Measurements from ENCODE around the gene RELT.
"Not testable (repeated sequence)": the region's sequence is repeated elsewhere in the genome, so short reads cannot be mapped to it uniquely, and the experiment has no call there.

Gene RELT

DNA sequence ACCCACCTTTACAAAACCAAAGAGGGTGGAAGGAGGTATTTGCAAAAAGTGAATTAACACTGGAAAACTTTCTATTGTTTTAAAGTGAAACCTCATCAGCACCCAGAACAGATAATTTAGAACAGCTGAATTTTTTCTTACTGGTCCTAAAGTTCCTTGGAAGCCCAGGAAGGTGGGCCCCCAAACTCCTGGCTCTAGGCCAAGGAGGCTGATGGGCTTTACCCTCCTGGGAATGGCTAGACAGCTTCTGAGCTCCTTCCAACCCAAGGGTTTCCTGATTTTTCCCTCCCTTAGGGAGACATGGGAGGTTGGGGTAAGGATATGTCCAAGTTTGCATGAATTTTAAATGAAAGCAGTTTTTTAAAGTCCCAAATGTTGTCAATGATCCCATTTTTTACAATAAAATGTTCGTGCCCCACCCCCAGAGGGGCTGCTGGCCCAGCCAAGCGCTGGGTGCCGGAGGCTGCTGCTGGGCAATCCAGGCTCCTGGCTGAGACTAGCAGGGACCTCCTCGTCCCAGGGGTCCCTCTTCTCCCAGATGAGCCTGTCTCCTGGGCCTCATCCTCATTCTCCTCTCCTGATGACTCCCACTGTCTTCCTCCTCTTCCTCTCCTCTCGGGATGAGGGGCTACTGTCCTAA lies 28.4 kb downstream of the RELT start:
- no peak for DNase-seq

GRCh38 chr11:73405146-73405510 lies 28.9 kb downstream of the RELT start:
- no peak for DNase-seq

DNA sequence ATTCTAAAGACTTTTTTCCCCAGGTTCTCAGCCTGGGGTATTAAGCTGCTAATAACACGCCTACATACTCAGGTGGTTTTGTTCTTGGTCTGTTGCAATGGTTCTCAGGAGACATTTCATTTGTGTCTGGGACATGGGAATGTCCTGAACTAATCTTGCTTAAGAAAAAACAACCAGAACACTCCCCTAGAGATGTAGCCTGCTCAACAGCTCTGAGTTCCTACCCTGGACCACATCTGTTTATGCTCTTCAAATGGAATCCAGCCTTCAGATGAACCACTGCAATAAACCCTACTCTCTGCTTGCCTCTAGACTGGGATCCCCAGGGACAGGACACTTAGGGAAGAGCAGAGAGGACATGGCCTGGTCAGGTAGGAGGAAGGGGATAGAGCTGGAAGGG lies 29.9 kb downstream of the RELT start:
- no peak for DNase-seq

DNA sequence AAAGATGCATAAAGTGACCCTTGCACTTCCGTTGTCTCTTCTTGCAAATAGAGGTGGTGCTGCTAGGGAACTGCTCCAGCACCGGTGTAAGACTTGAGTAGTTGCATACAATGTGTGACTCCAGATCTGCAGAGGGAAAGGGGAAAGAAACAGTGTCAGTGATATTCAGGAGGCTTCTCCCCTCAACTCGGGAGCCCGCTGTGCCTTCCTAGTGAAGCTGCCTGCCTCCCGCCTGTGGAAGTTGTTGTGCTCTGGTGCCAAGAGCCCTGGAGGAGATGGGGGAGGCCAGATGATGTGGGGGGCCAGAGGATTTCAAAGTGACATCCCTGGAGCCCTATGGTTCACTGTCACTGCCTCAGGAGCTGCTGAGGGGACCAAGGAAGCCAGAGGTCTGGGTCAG lies 30.4 kb downstream of the RELT start:
- no peak for DNase-seq

DNA sequence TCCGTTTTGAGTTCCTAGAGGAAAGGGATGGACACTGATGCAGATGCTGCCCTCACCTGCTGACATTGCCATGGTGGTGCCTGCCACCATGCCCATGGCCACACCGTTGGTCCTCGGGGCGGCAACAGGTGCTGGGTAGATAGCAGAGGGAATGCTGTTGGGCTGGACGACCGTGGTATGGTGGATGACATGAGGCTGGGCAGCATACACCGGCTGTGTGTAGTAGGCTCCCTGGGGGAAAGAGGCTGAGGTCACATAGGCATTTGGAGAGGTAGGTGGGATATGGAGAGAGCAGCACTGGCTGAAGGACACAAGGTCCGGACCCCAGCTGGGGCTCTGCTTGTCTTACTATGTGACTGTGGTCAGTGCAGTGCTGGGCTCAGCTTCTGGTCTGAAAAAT lies 33.2 kb downstream of the RELT start:
- DNase-seq: no peak

DNA sequence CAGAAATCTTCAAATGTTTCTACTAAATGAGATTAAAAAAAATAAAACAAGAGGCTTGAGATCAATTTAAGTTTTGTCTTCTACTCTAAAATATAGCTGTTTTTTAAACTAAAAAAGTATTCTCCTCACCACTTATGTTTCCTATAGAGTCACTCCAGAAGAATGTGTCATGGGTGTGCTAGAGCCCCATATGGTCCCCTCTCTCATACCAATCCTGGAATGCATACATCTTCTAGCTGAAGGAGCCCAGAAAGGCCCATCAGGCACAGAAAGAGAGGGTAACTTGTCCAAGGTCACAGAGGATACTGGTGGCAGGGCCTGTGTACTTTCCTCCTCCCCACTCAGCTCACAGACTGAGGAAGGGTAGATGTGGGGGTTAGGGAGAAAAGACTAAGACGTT lies 34.4 kb downstream of the RELT start:
- no peak for DNase-seq

DNA sequence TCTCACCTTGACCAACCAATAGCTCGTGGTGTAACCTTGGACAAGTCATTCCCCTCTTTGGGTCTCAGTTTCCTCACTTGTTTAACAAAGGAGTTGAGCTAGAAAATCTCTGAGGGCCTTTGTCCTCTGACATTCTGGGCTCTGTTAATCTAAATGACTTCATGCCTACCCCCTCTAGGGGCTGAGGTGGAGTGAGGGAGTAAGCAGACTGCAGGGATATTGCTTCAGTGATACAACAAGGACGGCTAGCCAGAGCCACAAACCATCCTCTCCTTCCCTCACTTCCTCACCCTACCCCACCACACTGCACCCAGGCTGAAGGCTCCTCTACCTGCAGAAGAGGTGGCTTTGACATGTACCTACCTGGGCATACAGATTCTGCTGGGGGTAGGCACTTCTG lies 34.8 kb downstream of the RELT start:
- no peak for DNase-seq

DNA sequence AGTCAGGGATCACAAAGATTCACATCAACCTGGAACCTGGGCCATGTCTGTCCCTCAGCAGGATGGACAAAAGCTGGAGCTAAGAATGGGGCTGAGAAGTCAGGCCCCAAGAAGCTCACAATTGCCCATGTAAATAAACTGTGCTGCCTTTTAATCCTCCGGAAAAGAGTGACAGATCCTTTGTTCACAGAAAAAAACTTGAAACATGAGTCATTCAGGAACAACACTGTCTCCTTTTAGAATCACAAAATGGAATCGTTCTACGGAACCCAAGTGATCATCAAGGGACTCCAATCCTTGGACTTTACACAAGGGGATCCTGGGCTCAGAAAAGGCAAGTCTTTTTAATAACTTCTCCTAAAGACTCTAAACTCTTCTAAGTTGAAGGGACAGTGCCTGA lies 36.1 kb downstream of the RELT start:
- DNase-seq: no peak

GRCh38 chr11:73413256-73413655 lies 37.1 kb downstream of the RELT start:
- DNase-seq: no peak

- no peak for DNase-seq
Observed at GRCh38 chr11:73414977-73415651, 38.9 kb downstream of the RELT start.

- DNase-seq: no peak
Observed at GRCh38 chr11:73415854-73416615, 39.8 kb downstream of the RELT start.

GRCh38 chr11:73416786-73417185 lies 40.6 kb downstream of the RELT start:
- no peak for DNase-seq

DNA sequence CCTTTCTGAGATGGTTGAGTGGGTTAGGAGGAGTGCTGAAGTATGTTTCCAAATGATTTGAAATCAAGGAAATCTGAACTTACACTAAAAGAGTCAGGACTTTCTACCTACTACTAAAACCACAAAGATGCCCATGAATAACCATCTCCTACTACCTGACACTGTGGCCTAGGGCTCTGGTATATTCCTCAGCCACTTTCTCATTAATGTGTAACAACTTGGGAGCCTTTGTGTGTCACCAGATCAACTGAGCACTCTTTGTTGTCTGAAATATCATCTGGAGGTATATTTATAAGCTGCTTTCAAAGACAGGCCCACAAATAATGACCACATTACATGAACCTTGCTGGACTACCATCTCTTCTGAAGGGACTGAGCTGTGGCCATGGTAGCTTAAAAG lies 43.9 kb downstream of the RELT start:
- no peak for DNase-seq

DNA sequence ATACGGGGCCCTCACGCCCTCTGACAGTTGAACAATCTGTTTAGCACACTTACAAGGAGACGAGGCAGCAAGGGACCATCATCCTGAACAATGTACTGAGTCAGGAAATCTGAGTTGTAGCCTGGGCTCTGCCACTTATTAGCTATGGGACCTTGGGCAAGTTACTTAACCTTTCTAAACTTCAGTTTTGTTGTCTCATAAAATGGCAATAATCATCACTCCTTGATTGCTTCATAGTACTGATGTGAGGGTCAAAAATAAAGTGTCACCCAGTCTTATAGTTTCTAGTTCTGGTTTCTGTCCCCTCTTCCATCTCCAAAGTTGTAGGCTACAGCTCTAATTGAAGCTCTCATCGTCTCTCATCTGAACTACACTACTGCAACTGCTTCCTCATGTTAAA lies 46.7 kb downstream of the RELT start:
- no peak for DNase-seq

DNA sequence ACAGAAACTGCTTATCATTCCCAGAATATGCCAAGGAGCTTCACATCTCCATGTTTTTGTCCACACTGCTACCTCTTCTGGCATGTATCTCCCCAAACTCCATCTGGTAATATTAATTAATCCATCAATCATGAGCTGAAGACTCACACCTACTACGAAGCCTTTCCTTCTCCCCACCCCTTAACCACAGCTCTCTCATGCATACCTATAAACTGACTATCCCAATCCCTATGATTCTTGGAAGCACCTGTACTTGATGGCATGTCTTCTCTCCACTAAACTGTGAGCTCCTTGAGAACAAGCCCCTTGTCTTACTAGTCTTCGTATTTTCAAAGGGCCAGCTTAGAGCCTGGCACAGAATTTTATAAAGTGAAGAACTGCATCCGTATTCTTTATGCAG lies 47.3 kb downstream of the RELT start:
- DNase-seq: no peak

DNA sequence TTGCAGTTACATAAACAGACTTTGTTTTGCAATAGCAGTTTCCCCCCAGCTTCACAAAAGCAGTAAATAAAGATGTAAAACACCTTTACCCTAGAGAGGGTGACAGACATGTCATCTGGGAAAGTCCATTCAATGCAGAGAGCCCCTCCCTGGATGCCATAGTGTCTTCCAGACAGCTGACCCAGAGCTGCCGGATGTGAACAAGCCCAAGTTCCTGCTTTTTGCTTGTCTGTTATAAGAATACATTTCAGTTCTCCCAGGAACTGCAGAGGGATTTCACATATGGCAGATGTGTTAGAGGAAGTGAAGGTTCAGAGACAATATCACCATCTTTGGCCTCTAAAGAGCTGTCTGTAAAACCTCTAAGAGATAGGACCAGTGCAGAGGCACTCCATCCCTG lies 48.9 kb downstream of the RELT start:
- no peak for DNase-seq

- no peak for DNase-seq
Observed at GRCh38 chr11:73426219-73426850, 50.1 kb downstream of the RELT start.

- DNase-seq: no peak
Observed at GRCh38 chr11:73428227-73428626, 52.0 kb downstream of the RELT start.

DNA sequence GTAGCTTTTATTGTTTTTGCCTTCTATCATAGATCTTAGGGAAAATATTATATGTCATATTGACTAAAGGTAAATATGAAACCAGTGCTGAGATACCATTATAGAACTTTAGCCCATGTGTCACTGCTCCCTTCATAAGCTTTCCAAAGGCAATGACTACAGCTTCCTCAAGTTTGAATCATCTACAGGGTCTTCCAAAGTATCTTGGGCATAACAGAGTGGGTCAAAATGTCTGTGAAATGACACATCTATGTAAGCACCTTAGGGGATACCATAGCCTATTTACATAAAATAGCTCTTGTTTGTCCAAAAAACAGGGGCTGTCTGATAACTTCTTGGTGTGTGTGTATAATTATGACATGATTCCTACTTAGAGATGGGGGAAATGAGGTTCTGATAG lies 52.5 kb downstream of the RELT start:
- no peak for DNase-seq

DNA sequence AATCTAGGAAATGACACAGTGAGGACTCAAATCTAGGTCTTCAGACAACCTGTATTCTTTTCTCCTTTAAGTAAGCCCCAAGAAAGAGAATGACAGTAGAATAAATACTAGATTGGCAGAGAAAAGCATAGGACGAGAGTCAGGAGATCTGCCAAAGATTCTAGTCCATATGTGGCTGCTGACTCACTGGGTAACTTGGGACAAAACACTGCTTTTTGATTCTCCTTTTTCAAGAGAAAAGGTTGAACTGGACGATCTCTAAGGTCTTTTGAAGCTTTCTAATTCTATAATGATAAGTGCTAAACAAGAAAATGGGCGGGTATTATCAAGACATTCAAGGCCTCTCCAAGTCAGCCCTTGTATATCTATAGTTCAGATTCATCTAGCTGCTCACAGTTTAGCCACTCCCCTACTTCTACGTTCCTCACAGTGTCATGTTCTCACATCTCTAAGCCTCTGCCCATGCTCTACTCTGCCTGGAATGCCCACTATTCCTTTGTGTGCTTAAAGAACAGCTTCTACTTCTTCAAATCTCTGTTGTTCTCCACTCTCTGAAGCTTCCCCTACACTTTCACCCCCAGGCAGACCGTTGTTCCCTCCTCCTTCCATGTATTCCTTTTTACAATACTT lies 53.0 kb downstream of the RELT start:
- no peak for DNase-seq

DNA sequence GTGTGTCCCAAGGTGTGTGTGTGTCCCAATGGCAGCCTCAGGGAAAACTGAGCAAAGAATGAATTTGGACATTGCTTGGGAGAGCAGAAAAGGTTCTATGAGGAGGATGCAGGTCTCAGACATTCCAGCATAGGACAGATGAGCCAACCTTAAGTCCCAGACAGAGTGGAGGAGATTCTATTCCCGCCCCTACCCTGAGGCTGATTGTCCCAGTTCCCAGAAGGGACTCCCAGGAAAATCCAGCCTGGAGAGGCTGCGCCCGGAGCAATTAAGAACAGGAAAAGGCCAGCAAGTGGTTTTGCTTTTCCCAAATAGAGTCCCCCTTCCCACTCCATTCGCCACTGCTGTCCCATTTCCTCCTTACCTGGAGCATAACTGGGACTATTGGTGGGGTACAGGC lies 54.1 kb downstream of the RELT start:
- no peak for DNase-seq

DNA sequence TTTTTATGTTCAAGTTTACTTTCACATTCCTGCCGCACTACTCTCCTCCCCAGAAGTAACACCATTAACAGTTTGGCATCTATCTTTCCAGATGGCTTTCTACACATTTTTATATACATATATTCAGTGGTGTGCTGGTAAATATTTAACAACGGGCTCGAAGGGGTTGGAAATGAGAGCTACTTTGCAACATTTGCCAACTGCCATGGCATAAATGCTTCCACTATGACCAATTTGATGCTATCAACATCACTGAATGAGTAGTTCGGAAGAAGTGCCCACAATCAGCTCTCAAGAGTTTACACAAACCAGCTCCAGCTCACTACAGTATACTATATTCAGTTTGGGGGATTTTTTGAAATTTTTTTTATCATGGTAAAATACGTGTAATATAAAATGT lies 55.2 kb downstream of the RELT start:
- DNase-seq: no peak

DNA sequence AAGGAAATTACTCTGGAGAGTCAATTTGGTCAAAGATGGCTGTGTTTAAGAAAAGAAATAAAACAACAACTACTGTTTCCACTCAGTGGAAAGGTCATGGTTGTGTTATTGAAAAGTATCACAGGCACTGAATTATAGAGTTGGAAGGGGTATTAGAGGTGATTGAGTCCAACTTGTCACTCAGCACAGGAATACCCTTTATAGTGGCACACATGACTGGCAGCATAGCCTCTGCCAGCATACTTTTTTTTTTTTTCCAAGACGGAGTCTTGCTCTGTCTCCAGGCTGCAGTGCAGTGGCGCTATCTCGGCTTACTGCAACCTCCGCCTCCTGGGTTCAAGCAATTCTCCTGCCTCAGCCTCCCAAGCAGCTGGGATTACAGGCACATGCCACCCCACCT lies 60.7 kb downstream of the RELT start:
- not testable (repeated sequence) for DNase-seq

All from NCI-H187 (cell line).